ENCODE measurements around the gene ARL11. TPM values are rescaled to one million over a fixed set of nuclear protein-coding genes. Genes with fewer than 3 reads are reported as not detected.

Gene ARL11
- total and polyA plus RNA-seq, 4 donors: 0.08 to 1.8 (median 1.4) TPM

- WGBS, 2 donors: 20 to 22% methylated on average over 11 of the region's 11 CpGs
- no peak overlapping the region for H3K4me3 ChIP-seq (ENCODE audit: low read length in 2 of 2)
- H3K4me1 ChIP-seq (ENCODE audit: control insufficient read depth in 1 of 2, insufficient read depth in 2 of 2, low read length in 2 of 2): no peaks in the 10 kb centered on the region
- no peaks in the 10 kb centered on the region for H3K27me3 ChIP-seq (ENCODE audit: control insufficient read depth in 1 of 2, insufficient read depth in 2 of 2, low read length in 1 of 2)
- no peak for ATAC-seq (ENCODE audit: low FRiP score)
- DNase-seq: no peak
- H3K27ac ChIP-seq (ENCODE audit: low read depth in 1 of 2, low read length in 2 of 2): no peak overlapping the region
- no peaks in the 10 kb centered on the region for H3K9me3 ChIP-seq (ENCODE audit: control insufficient read depth, low read length)
- intact Hi-C loops (cut with DNase I): no loop called here
- no peaks in the 10 kb centered on the region for H3K36me3 ChIP-seq (ENCODE audit: control insufficient read depth in 1 of 2, insufficient read depth in 2 of 2, low read length in 1 of 2)
These were observed 5.9 kb upstream of the ARL11 start for GRCh38 chr13:49622174-49622946.

GRCh38 chr13:49624229-49624628 lies 4.1 kb upstream of the ARL11 start:
- Histone ChIP-seq H3K36me3 (ENCODE audit: control insufficient read depth in 1 of 2, insufficient read depth in 2 of 2, low read length in 1 of 2) (no peaks in the 10 kb centered on the region), H3K9me3 (ENCODE audit: control insufficient read depth, low read length) (no peaks in the 10 kb centered on the region), H3K27me3 (ENCODE audit: control insufficient read depth in 1 of 2, insufficient read depth in 2 of 2, low read length in 1 of 2) (no peaks in the 10 kb centered on the region), H3K4me1 (ENCODE audit: control insufficient read depth in 1 of 2, insufficient read depth in 2 of 2, low read length in 2 of 2) (no peaks in the 10 kb centered on the region), H3K4me3 (ENCODE audit: low read length in 2 of 2) (no peak overlapping the region), H3K27ac (ENCODE audit: low read depth in 1 of 2, low read length in 2 of 2) (no peak overlapping the region)
- 95% methylated on average over 6 of the region's 6 CpGs for WGBS, 2 donors
- ATAC-seq (ENCODE audit: low FRiP score): no peak
- intact Hi-C loops (cut with DNase I): no loop called here
- no peak for DNase-seq

DNA sequence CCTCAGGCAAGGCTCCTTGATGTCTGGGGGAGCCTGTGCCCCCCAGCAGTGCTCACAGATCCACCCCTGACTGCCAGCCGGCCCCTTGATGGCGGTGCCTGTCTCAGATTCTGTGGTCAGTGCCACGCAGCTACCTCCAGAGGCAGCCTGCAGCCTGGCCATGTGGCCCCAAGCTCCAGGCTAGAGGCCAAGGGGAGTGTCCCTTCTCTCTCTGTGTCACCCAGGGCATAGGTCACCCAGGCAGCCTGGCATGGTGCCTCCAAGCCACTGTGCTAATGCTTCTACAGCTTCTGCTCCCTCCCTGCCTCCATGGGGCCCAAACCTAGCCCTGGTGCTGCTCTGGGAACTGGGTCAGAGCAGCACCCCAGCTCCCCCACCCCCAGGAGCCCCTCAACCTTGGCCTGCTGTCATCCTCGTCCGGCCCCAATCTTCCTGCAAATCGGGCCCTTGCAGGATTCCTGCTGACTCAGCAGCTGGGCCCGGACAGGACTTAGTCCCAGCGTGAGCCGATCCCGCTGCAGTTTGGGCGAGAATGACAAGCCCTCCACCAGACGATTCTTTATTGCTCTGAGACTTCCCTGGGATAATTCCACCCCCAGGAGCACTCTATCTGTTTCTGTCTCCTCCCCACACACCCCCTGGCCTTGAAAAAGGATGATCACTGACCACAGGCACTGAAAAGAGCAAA lies 2.8 kb upstream of the ARL11 start:
- Histone ChIP-seq H3K4me3 (ENCODE audit: low read length in 2 of 2) (no peak overlapping the region), H3K4me1 (ENCODE audit: control insufficient read depth in 1 of 2, insufficient read depth in 2 of 2, low read length in 2 of 2) (no peaks in the 10 kb centered on the region), H3K27ac (ENCODE audit: low read depth in 1 of 2, low read length in 2 of 2) (no peak overlapping the region), H3K9me3 (ENCODE audit: control insufficient read depth, low read length) (no peaks in the 10 kb centered on the region), H3K27me3 (ENCODE audit: control insufficient read depth in 1 of 2, insufficient read depth in 2 of 2, low read length in 1 of 2) (no peaks in the 10 kb centered on the region), H3K36me3 (ENCODE audit: control insufficient read depth in 1 of 2, insufficient read depth in 2 of 2, low read length in 1 of 2) (no peaks in the 10 kb centered on the region)
- DNase-seq (peak in 1 of 2 donors; percentile 72), ATAC-seq (ENCODE audit: low FRiP score) (no peak)
- WGBS, 2 donors: 83 to 84% methylated on average over 12 of the region's 12 CpGs
- intact Hi-C loops (cut with DNase I): no loop called here

GRCh38 chr13:49629196-49629938 lies 1.1 kb downstream of the ARL11 start:
- H3K9me3 ChIP-seq (ENCODE audit: control insufficient read depth, low read length): no peaks in the 10 kb centered on the region
- no peaks in the 10 kb centered on the region for H3K27me3 ChIP-seq (ENCODE audit: control insufficient read depth in 1 of 2, insufficient read depth in 2 of 2, low read length in 1 of 2)
- 81 to 87% methylated on average over 8 of the region's 8 CpGs for WGBS, 2 donors
- no peaks in the 10 kb centered on the region for H3K4me1 ChIP-seq (ENCODE audit: control insufficient read depth in 1 of 2, insufficient read depth in 2 of 2, low read length in 2 of 2)
- intact Hi-C loops (cut with DNase I): no loop called here
- H3K36me3 ChIP-seq (ENCODE audit: control insufficient read depth in 1 of 2, insufficient read depth in 2 of 2, low read length in 1 of 2): no peaks in the 10 kb centered on the region
- H3K27ac ChIP-seq (ENCODE audit: low read depth in 1 of 2, low read length in 2 of 2): no peak overlapping the region
- no peak for ATAC-seq (ENCODE audit: low FRiP score)
- no peak overlapping the region for H3K4me3 ChIP-seq (ENCODE audit: low read length in 2 of 2)
- DNase-seq: no peak

GRCh38 chr13:49629947-49630346 lies 1.6 kb downstream of the ARL11 start:
- no peak for ATAC-seq (ENCODE audit: low FRiP score)
- H3K27ac ChIP-seq (ENCODE audit: low read depth in 1 of 2, low read length in 2 of 2): no peak overlapping the region
- 90 to 92% methylated on average over 4 of the region's 4 CpGs for WGBS, 2 donors
- H3K27me3 ChIP-seq (ENCODE audit: control insufficient read depth in 1 of 2, insufficient read depth in 2 of 2, low read length in 1 of 2): no peaks in the 10 kb centered on the region
- no peaks in the 10 kb centered on the region for H3K36me3 ChIP-seq (ENCODE audit: control insufficient read depth in 1 of 2, insufficient read depth in 2 of 2, low read length in 1 of 2)
- intact Hi-C loops (cut with DNase I): no loop called here
- H3K4me3 ChIP-seq (ENCODE audit: low read length in 2 of 2): no peak overlapping the region
- no peaks in the 10 kb centered on the region for H3K4me1 ChIP-seq (ENCODE audit: control insufficient read depth in 1 of 2, insufficient read depth in 2 of 2, low read length in 2 of 2)
- no peaks in the 10 kb centered on the region for H3K9me3 ChIP-seq (ENCODE audit: control insufficient read depth, low read length)
- DNase-seq: no peak

DNA sequence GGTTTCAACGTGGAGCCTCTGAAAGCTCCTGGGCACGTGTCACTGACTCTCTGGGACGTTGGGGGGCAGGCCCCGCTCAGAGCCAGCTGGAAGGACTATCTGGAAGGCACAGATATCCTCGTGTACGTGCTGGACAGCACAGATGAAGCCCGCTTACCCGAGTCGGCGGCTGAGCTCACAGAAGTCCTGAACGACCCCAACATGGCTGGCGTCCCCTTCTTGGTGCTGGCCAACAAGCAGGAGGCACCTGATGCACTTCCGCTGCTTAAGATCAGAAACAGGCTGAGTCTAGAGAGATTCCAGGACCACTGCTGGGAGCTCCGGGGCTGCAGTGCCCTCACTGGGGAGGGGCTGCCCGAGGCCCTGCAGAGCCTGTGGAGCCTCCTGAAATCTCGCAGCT lies 2.3 kb downstream of the ARL11 start:
- no peaks in the 10 kb centered on the region for H3K9me3 ChIP-seq (ENCODE audit: control insufficient read depth, low read length)
- ATAC-seq (ENCODE audit: low FRiP score) (no peak), DNase-seq (no peak)
- intact Hi-C loops (cut with DNase I): no loop called here
- no peaks in the 10 kb centered on the region for H3K36me3 ChIP-seq (ENCODE audit: control insufficient read depth in 1 of 2, insufficient read depth in 2 of 2, low read length in 1 of 2)
- no peaks in the 10 kb centered on the region for H3K4me1 ChIP-seq (ENCODE audit: control insufficient read depth in 1 of 2, insufficient read depth in 2 of 2, low read length in 2 of 2)
- no peak overlapping the region for H3K27ac ChIP-seq (ENCODE audit: low read depth in 1 of 2, low read length in 2 of 2)
- 87 to 88% methylated on average over 16 of the region's 16 CpGs for WGBS, 2 donors
- no peaks in the 10 kb centered on the region for H3K27me3 ChIP-seq (ENCODE audit: control insufficient read depth in 1 of 2, insufficient read depth in 2 of 2, low read length in 1 of 2)
- no peak overlapping the region for H3K4me3 ChIP-seq (ENCODE audit: low read length in 2 of 2)

DNA sequence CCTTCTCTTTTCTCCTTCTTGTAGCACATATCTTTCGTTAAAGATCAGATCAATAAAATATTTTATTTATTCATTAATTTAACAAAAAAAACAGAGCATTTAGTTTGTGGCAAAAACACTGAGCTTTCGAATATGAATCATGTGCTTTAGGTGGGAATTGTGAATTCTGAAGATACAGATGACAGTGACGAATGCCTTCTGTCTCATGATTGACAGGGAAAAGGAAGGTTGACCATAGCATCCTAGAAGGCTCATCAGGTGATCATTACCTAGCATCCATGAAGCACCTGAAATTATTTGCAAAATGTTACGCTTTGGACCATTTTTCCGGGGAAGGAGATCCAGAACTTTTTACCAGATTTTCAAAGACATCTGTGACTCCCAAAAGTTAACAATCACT lies 3.8 kb downstream of the ARL11 start:
- ATAC-seq (ENCODE audit: low FRiP score): no peak
- intact Hi-C loops (cut with DNase I): no loop called here
- Histone ChIP-seq H3K27me3 (ENCODE audit: control insufficient read depth in 1 of 2, insufficient read depth in 2 of 2, low read length in 1 of 2) (no peaks in the 10 kb centered on the region), H3K9me3 (ENCODE audit: control insufficient read depth, low read length) (no peaks in the 10 kb centered on the region), H3K36me3 (ENCODE audit: control insufficient read depth in 1 of 2, insufficient read depth in 2 of 2, low read length in 1 of 2) (no peaks in the 10 kb centered on the region), H3K4me3 (ENCODE audit: low read length in 2 of 2) (no peak overlapping the region), H3K27ac (ENCODE audit: low read depth in 1 of 2, low read length in 2 of 2) (no peak overlapping the region), H3K4me1 (ENCODE audit: control insufficient read depth in 1 of 2, insufficient read depth in 2 of 2, low read length in 2 of 2) (no peaks in the 10 kb centered on the region)
- 94 to 95% methylated on average over 5 of the region's 5 CpGs for WGBS, 2 donors
- DNase-seq: no peak

- DNase-seq (no peak), ATAC-seq (ENCODE audit: low FRiP score) (no peak)
- Histone ChIP-seq H3K4me3 (ENCODE audit: low read length in 2 of 2) (no peak overlapping the region), H3K27me3 (ENCODE audit: control insufficient read depth in 1 of 2, insufficient read depth in 2 of 2, low read length in 1 of 2) (no peaks in the 10 kb centered on the region), H3K36me3 (ENCODE audit: control insufficient read depth in 1 of 2, insufficient read depth in 2 of 2, low read length in 1 of 2) (no peaks in the 10 kb centered on the region), H3K9me3 (ENCODE audit: control insufficient read depth, low read length) (no peaks in the 10 kb centered on the region), H3K4me1 (ENCODE audit: control insufficient read depth in 1 of 2, insufficient read depth in 2 of 2, low read length in 2 of 2) (no peaks in the 10 kb centered on the region), H3K27ac (ENCODE audit: low read depth in 1 of 2, low read length in 2 of 2) (no peak overlapping the region)
- intact Hi-C loops (cut with DNase I): no loop called here
- WGBS, 2 donors: 86 to 90% methylated on average over 4 of the region's 4 CpGs
These were observed 5.4 kb downstream of the ARL11 start for GRCh38 chr13:49633710-49634109.
